Prostate gland (tissue), 2 donors: Measurements from ENCODE around the gene OR51B4. TPM values are rescaled to one million over a fixed set of nuclear protein-coding genes. Genes with fewer than 3 reads are reported as not detected.

Source experiments
- DNase-seq: peaks from one replicate; pipeline ENCODE4 v3.0.0-alpha.2; 2019; ENCODE audit warnings: low spot score
- H3K27ac ChIP-seq, 2 donors: fragments of 200-600 bp; sonication (generic); 2 replicates each; pipeline ENCODE4 v1.5.1; 2017 to 2019
- H3K27me3 ChIP-seq: fragments of 200-600 bp; sonication (generic); replicated peaks from 2 replicates; pipeline ENCODE4 v1.5.1; 2019; ENCODE audit not compliant: insufficient read depth
- H3K36me3 ChIP-seq, 2 donors: fragments of 200-600 bp; sonication (generic); 1 replicate in 1 of 2; 2 replicates in 1 of 2; pipeline versions ENCODE4 v1.5.1 to v1.8.1; 2017 to 2019
- H3K4me1 ChIP-seq: fragments of 200-600 bp; sonication (generic); replicated peaks from 2 replicates; pipeline ENCODE4 v1.5.1; 2019
- H3K4me3 ChIP-seq, 2 donors: fragments of 200-600 bp; sonication (generic); 2 replicates each; pipeline ENCODE4 v1.5.1; 2017 to 2019
- H3K9me3 ChIP-seq: fragments of 200-600 bp; sonication (generic); 2 replicates; pipeline ENCODE4 v1.5.1; 2017
- POLR2A ChIP-seq: fragments of 450-650 bp; IDR thresholded peaks from one replicate; pipeline ENCODE4 v1.6.1; 2016; ENCODE audit warnings: antibody characterized with exemption, mild to moderate bottlenecking
- POLR2AphosphoS5 ChIP-seq: sonication (generic); formaldehyde crosslinking; IDR thresholded peaks from one replicate; pipeline ENCODE4 v1.6.1; 2017; ENCODE audit warnings: antibody characterized with exemption
- WGBS: methylation state at CpG from one replicate; pipeline ENCODE4 v1.1.5; 2018; 5-methylcytosine and 5-hydroxymethylcytosine counted together
- intact Hi-C: fragments of 100-400 bp; cut with DNase I; formaldehyde crosslinking; loops from one replicate; pipeline ENCODE4 v1.14.2; 2022
- total RNA-seq, 2 donors: library from RNA; depleted of rRNA; stranded (reverse); fragments of >200 nt; gene quantifications; one replicate each; pipeline ENCODE4 v1.1.0, GENCODE V29; 2016
- TF ChIP-seq, protein P1 (sequence below), 4 experiments: fragments of 200-600 bp in 2 of 4; fragments of 450-650 bp in 2 of 4; sonication (generic) in 2 of 4; IDR thresholded peaks; 1 replicate in 3 of 4; 2 replicates in 1 of 4; pipeline ENCODE4 v1.5.1; 2016 to 2019; ENCODE audit warnings: antibody characterized with exemption in 4 of 4, mild to moderate bottlenecking in 2 of 4, moderate library complexity in 2 of 4

The OR51B4 gene
- total RNA-seq, 2 donors from 2014 or later, result not detected

GRCh38 chr11:5279471-5280090 lies 22.2 kb downstream of the OR51B4 start:
- Histone ChIP-seq H3K4me3 (no peak overlapping the region), H3K4me1 (no peaks in the 10 kb centered on the region), H3K27ac (no peak overlapping the region), H3K36me3 (no peaks in the 10 kb centered on the region), H3K9me3 (no peaks in the 10 kb centered on the region), H3K27me3 (no peaks in the 10 kb centered on the region)
- WGBS, result 94% methylated on average over 4 of the region's 4 CpGs
- intact Hi-C loops, result no loop called here
- TF ChIP-seq POLR2AphosphoS5 (no peak), POLR2A (no peak)
- TF ChIP-seq, protein P1, sequence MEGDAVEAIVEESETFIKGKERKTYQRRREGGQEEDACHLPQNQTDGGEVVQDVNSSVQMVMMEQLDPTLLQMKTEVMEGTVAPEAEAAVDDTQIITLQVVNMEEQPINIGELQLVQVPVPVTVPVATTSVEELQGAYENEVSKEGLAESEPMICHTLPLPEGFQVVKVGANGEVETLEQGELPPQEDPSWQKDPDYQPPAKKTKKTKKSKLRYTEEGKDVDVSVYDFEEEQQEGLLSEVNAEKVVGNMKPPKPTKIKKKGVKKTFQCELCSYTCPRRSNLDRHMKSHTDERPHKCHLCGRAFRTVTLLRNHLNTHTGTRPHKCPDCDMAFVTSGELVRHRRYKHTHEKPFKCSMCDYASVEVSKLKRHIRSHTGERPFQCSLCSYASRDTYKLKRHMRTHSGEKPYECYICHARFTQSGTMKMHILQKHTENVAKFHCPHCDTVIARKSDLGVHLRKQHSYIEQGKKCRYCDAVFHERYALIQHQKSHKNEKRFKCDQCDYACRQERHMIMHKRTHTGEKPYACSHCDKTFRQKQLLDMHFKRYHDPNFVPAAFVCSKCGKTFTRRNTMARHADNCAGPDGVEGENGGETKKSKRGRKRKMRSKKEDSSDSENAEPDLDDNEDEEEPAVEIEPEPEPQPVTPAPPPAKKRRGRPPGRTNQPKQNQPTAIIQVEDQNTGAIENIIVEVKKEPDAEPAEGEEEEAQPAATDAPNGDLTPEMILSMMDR (IDR thresholded peaks at IDR 0.05), result no peak
- no peak for DNase-seq

- Histone ChIP-seq H3K4me1 (no peaks in the 10 kb centered on the region), H3K27ac (no peak overlapping the region), H3K36me3 (no peaks in the 10 kb centered on the region), H3K9me3 (no peaks in the 10 kb centered on the region), H3K4me3 (no peak overlapping the region), H3K27me3 (no peaks in the 10 kb centered on the region)
- TF ChIP-seq POLR2AphosphoS5 (no peak), POLR2A (no peak)
- TF ChIP-seq, protein P1 (IDR thresholded peaks at IDR 0.05), result no peak
- intact Hi-C loops, result no loop called here
- WGBS, result 85% methylated on average over 1 of the region's 1 CpG
- no peak for DNase-seq
These were observed 23.9 kb downstream of the OR51B4 start for GRCh38 chr11:5277807-5278382.

GRCh38 chr11:5276697-5277096 lies 25.0 kb downstream of the OR51B4 start:
- Histone ChIP-seq H3K36me3 (no peaks in the 10 kb centered on the region), H3K27ac (no peak overlapping the region), H3K4me3 (no peak overlapping the region), H3K4me1 (no peaks in the 10 kb centered on the region), H3K27me3 (no peaks in the 10 kb centered on the region), H3K9me3 (no peaks in the 10 kb centered on the region)
- no peak for DNase-seq
- WGBS, result 76% methylated on average over 2 of the region's 2 CpGs
- no peak for TF ChIP-seq POLR2A
- TF ChIP-seq, protein P1 (IDR thresholded peaks at IDR 0.05), result no peak
- intact Hi-C loops, result no loop called here

GRCh38 chr11:5275369-5276110 lies 26.2 kb downstream of the OR51B4 start:
- Histone ChIP-seq H3K4me3 (no peak overlapping the region), H3K36me3 (no peaks in the 10 kb centered on the region), H3K27ac (no peak overlapping the region), H3K4me1 (no peaks in the 10 kb centered on the region), H3K9me3 (no peaks in the 10 kb centered on the region), H3K27me3 (no peaks in the 10 kb centered on the region)
- DNase-seq, result no peak
- 75% methylated on average over 6 of the region's 6 CpGs for WGBS
- intact Hi-C loops, result no loop called here
- TF ChIP-seq, protein P1 (IDR thresholded peaks at IDR 0.05), result no peak
- no peak for TF ChIP-seq POLR2AphosphoS5
- no peak for TF ChIP-seq POLR2A
